Measurements from ENCODE around the gene DNAAF3.
A peak's percentile ranks its signal among the peaks of the same experiment; 100 is the strongest.

The DNAAF3 gene

GRCh38 chr19:55118401-55118991, 47.9 kb downstream of the DNAAF3 start:
- DNase-seq, result no peak
- H3K27me3 ChIP-seq (ENCODE audit: insufficient read depth, low read depth, severe bottlenecking), result no peaks in the 10 kb centered on the region
- TF ChIP-seq CTCF (IDR thresholded peaks at IDR 0.05; ENCODE audit: low read depth, low read length), result no peak
- H3K4me3 ChIP-seq (ENCODE audit: low read depth, low read length), result peak overlapping the region; percentile 94
- H3K27ac ChIP-seq, result peak overlapping the region; percentile 79
- H3K36me3 ChIP-seq, result no peaks in the 10 kb centered on the region
- H3K9me3 ChIP-seq (ENCODE audit: severe bottlenecking), result no peaks in the 10 kb centered on the region

- H3K27ac ChIP-seq, result peak overlapping the region; percentile 79
- no peak for TF ChIP-seq CTCF (IDR thresholded peaks at IDR 0.05; ENCODE audit: low read depth, low read length)
- DNase-seq, result peak; percentile 98
These were observed 48.6 kb downstream of the DNAAF3 start for GRCh38 chr19:55117663-55118391.

GRCh38 chr19:55116859-55117662, 49.4 kb downstream of the DNAAF3 start, which contains the start of gene PPP1R12C:
Gene PPP1R12C, minus strand, starts transcription at chr19:55117637. Its CDS starts 94 bp downstream, at chr19:55117543.
- no peak for TF ChIP-seq CTCF (IDR thresholded peaks at IDR 0.05; ENCODE audit: low read depth, low read length)
- no peaks in the 10 kb centered on the region for H3K9me3 ChIP-seq (ENCODE audit: severe bottlenecking)
- no peaks in the 10 kb centered on the region for H3K27me3 ChIP-seq (ENCODE audit: insufficient read depth, low read depth, severe bottlenecking)
- peak within 1 kb of the TSS; percentile 79 for H3K27ac ChIP-seq
- H3K4me3 ChIP-seq (ENCODE audit: low read depth, low read length), result peak within 1 kb of the TSS; percentile 94
- peaks cover 6% of the 10 kb centered on the region for H3K36me3 ChIP-seq
- DNase-seq, result no peak

More at GRCh38 chr19:55117663-55118391, 48.6 kb downstream of the DNAAF3 start:
- H3K4me3 ChIP-seq (ENCODE audit: low read depth, low read length), result peak overlapping the region; percentile 94
- H3K36me3 ChIP-seq, result no peaks in the 10 kb centered on the region
- H3K27me3 ChIP-seq (ENCODE audit: insufficient read depth, low read depth, severe bottlenecking), result no peaks in the 10 kb centered on the region
- no peaks in the 10 kb centered on the region for H3K9me3 ChIP-seq (ENCODE audit: severe bottlenecking)

GRCh38 chr19:55116232-55116858, 50.1 kb downstream of the DNAAF3 start:
- Histone ChIP-seq H3K4me3 (ENCODE audit: low read depth, low read length) (peak overlapping the region; percentile 66), H3K9me3 (ENCODE audit: severe bottlenecking) (no peaks in the 10 kb centered on the region), H3K36me3 (peaks cover 6% of the 10 kb centered on the region), H3K27me3 (ENCODE audit: insufficient read depth, low read depth, severe bottlenecking) (no peaks in the 10 kb centered on the region), H3K27ac (no peak overlapping the region; the same call in 1 of the 2 replicates)
- DNase-seq, result no peak
- TF ChIP-seq CTCF (IDR thresholded peaks at IDR 0.05; ENCODE audit: low read depth, low read length), result no peak

GRCh38 chr19:55115446-55116065, 50.9 kb downstream of the DNAAF3 start:
- H3K27me3 ChIP-seq (ENCODE audit: insufficient read depth, low read depth, severe bottlenecking), result no peaks in the 10 kb centered on the region
- DNase-seq, result no peak
- no peaks in the 10 kb centered on the region for H3K9me3 ChIP-seq (ENCODE audit: severe bottlenecking)
- no peak for TF ChIP-seq CTCF (IDR thresholded peaks at IDR 0.05; ENCODE audit: low read depth, low read length)
- H3K4me3 ChIP-seq (ENCODE audit: low read depth, low read length), result no peak overlapping the region
- H3K27ac ChIP-seq, result no peak overlapping the region
- H3K36me3 ChIP-seq, result peaks cover 6% of the 10 kb centered on the region
